WTC11 (cell line): ENCODE data around the gene SMOC1.

Experiments used
- ESRRA ChIP-seq: sonication (generic); formaldehyde crosslinking; IDR thresholded peaks from 2 replicates; pipeline ENCODE4 v1.8.1; 2022; ENCODE audit warnings: mild to moderate bottlenecking, missing genetic modification reagents, borderline replicate concordance
- JUN ChIP-seq: sonication (generic); formaldehyde crosslinking; IDR thresholded peaks from 2 replicates; pipeline ENCODE4 v1.8.0; 2023; ENCODE audit warnings: mild to moderate bottlenecking, missing genetic modification reagents
- KAT7 ChIP-seq: sonication (generic); formaldehyde crosslinking; IDR thresholded peaks from 2 replicates; pipeline ENCODE4 v1.8.1; 2023; ENCODE audit warnings: missing genetic modification reagents, mild to moderate bottlenecking, borderline replicate concordance
- NFYB ChIP-seq: sonication (generic); formaldehyde crosslinking; conservative IDR thresholded peaks from 2 replicates; pipeline ENCODE4 v1.8.0; 2022; ENCODE audit warnings: low read depth, missing genetic modification reagents
- NR1H2 ChIP-seq: sonication (generic); formaldehyde crosslinking; IDR thresholded peaks from 2 replicates; pipeline ENCODE4 v1.9.0; 2021; ENCODE audit warnings: mild to moderate bottlenecking, moderate library complexity, missing genetic modification reagents
- SP1 ChIP-seq: sonication (generic); formaldehyde crosslinking; conservative IDR thresholded peaks from 2 replicates; pipeline ENCODE4 v1.8.1; 2022; ENCODE audit warnings: missing genetic modification reagents
- ZNF138 ChIP-seq: sonication (generic); formaldehyde crosslinking; conservative IDR thresholded peaks from 2 replicates; pipeline ENCODE4 v1.8.1; 2022; ENCODE audit warnings: mild to moderate bottlenecking, moderate library complexity, missing genetic modification reagents
- ZNF232 ChIP-seq: sonication (generic); formaldehyde crosslinking; IDR thresholded peaks from 2 replicates; pipeline ENCODE4 v1.8.0; 2022; ENCODE audit warnings: mild to moderate bottlenecking, missing genetic modification reagents
- TF ChIP-seq, protein P1 (sequence below): fragments of 200-600 bp; IDR thresholded peaks from 2 replicates; pipeline ENCODE4 v1.8.0; 2022; ENCODE audit warnings: antibody characterized with exemption
- TF ChIP-seq, protein P2 (sequence below): sonication (generic); formaldehyde crosslinking; IDR thresholded peaks from 2 replicates; pipeline ENCODE4 v1.8.0; 2022; ENCODE audit warnings: mild to moderate bottlenecking, missing genetic modification reagents
- TF ChIP-seq, protein P3 (sequence below): sonication (generic); formaldehyde crosslinking; IDR thresholded peaks from 2 replicates; pipeline ENCODE4 v1.8.0; 2023; ENCODE audit warnings: missing genetic modification reagents, mild to moderate bottlenecking, borderline replicate concordance
- TF ChIP-seq, protein P4 (sequence below): sonication (generic); formaldehyde crosslinking; IDR thresholded peaks from 2 replicates; pipeline ENCODE4 v1.8.1; 2023; ENCODE audit warnings: mild to moderate bottlenecking, moderate library complexity, missing genetic modification reagents
- TF ChIP-seq, protein P5 (sequence below): sonication (generic); formaldehyde crosslinking; IDR thresholded peaks from 2 replicates; pipeline ENCODE4 v1.8.0; 2022; ENCODE audit warnings: mild to moderate bottlenecking, missing genetic modification reagents

DNA sequence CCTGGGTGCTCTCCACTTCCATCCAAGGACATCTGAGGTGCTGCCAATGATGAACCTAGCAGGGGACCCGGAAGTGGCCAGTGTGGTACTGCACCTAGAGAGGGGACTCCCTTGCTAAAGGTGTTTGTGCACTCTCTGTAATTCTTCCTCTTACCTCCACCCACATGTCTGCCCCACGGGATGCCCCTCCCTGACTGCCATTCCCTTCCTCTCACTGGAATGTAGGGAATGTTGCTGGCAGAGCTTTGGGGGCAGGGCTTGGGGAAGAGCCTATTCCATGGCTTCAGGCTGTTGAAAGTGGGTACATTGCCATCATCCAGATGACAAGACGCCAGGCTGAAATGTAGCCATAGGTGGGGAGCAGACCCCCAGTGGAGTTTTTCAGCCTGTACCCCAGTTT lies 153.2 kb downstream of the SMOC1 start:
- TF ChIP-seq, protein P1, sequence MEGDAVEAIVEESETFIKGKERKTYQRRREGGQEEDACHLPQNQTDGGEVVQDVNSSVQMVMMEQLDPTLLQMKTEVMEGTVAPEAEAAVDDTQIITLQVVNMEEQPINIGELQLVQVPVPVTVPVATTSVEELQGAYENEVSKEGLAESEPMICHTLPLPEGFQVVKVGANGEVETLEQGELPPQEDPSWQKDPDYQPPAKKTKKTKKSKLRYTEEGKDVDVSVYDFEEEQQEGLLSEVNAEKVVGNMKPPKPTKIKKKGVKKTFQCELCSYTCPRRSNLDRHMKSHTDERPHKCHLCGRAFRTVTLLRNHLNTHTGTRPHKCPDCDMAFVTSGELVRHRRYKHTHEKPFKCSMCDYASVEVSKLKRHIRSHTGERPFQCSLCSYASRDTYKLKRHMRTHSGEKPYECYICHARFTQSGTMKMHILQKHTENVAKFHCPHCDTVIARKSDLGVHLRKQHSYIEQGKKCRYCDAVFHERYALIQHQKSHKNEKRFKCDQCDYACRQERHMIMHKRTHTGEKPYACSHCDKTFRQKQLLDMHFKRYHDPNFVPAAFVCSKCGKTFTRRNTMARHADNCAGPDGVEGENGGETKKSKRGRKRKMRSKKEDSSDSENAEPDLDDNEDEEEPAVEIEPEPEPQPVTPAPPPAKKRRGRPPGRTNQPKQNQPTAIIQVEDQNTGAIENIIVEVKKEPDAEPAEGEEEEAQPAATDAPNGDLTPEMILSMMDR, result no peak
- TF ChIP-seq ZNF232 (no peak), NFYB (CRISPR knock-in tag) (no peak), KAT7 (no peak), JUN (CRISPR knock-in tag) (no peak), SP1 (CRISPR knock-in tag) (no peak), NR1H2 (CRISPR knock-in tag) (no peak), ZNF138 (CRISPR knock-in tag) (no peak), ESRRA (CRISPR knock-in tag) (no peak)
- TF ChIP-seq, protein P2, sequence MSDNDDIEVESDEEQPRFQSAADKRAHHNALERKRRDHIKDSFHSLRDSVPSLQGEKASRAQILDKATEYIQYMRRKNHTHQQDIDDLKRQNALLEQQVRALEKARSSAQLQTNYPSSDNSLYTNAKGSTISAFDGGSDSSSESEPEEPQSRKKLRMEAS, result no peak
- TF ChIP-seq, protein P3, sequence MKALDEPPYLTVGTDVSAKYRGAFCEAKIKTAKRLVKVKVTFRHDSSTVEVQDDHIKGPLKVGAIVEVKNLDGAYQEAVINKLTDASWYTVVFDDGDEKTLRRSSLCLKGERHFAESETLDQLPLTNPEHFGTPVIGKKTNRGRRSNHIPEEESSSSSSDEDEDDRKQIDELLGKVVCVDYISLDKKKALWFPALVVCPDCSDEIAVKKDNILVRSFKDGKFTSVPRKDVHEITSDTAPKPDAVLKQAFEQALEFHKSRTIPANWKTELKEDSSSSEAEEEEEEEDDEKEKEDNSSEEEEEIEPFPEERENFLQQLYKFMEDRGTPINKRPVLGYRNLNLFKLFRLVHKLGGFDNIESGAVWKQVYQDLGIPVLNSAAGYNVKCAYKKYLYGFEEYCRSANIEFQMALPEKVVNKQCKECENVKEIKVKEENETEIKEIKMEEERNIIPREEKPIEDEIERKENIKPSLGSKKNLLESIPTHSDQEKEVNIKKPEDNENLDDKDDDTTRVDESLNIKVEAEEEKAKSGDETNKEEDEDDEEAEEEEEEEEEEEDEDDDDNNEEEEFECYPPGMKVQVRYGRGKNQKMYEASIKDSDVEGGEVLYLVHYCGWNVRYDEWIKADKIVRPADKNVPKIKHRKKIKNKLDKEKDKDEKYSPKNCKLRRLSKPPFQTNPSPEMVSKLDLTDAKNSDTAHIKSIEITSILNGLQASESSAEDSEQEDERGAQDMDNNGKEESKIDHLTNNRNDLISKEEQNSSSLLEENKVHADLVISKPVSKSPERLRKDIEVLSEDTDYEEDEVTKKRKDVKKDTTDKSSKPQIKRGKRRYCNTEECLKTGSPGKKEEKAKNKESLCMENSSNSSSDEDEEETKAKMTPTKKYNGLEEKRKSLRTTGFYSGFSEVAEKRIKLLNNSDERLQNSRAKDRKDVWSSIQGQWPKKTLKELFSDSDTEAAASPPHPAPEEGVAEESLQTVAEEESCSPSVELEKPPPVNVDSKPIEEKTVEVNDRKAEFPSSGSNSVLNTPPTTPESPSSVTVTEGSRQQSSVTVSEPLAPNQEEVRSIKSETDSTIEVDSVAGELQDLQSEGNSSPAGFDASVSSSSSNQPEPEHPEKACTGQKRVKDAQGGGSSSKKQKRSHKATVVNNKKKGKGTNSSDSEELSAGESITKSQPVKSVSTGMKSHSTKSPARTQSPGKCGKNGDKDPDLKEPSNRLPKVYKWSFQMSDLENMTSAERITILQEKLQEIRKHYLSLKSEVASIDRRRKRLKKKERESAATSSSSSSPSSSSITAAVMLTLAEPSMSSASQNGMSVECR (CRISPR knock-in tag), result no peak
- TF ChIP-seq, protein P4, sequence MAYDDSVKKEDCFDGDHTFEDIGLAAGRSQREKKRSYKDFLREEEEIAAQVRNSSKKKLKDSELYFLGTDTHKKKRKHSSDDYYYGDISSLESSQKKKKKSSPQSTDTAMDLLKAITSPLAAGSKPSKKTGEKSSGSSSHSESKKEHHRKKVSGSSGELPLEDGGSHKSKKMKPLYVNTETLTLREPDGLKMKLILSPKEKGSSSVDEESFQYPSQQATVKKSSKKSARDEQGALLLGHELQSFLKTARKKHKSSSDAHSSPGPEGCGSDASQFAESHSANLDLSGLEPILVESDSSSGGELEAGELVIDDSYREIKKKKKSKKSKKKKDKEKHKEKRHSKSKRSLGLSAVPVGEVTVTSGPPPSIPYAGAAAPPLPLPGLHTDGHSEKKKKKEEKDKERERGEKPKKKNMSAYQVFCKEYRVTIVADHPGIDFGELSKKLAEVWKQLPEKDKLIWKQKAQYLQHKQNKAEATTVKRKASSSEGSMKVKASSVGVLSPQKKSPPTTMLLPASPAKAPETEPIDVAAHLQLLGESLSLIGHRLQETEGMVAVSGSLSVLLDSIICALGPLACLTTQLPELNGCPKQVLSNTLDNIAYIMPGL, result no peak
- TF ChIP-seq, protein P5, sequence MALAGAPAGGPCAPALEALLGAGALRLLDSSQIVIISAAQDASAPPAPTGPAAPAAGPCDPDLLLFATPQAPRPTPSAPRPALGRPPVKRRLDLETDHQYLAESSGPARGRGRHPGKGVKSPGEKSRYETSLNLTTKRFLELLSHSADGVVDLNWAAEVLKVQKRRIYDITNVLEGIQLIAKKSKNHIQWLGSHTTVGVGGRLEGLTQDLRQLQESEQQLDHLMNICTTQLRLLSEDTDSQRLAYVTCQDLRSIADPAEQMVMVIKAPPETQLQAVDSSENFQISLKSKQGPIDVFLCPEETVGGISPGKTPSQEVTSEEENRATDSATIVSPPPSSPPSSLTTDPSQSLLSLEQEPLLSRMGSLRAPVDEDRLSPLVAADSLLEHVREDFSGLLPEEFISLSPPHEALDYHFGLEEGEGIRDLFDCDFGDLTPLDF (CRISPR knock-in tag), result no peak
